ENCODE results near the gene MYMX.

MYMX gene

DNA sequence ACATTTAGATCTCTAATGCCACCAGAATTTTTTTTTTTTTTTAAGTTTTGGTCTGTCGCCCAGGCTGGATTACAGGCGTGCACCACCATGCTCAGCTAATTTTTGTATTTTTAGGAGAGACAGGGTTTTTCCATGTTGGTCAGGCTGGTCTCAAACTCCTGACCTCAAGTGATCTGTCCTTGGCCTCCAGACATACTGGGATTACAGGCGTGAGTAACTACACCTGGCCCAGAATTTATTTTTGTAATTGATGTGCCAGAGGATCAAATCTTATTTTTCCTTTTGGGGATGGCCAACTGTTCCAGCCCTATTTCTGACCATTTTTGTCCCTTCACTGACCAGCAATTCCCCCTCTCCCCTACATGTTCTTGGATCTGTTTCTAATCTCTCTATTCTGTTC is 18.0 kb upstream of the MYMX start:
- Histone ChIP-seq H3K27ac (peak overlapping the region; percentile 51 to 64), H3K4me3 (no peak overlapping the region)
- TF ChIP-seq, protein P1, sequence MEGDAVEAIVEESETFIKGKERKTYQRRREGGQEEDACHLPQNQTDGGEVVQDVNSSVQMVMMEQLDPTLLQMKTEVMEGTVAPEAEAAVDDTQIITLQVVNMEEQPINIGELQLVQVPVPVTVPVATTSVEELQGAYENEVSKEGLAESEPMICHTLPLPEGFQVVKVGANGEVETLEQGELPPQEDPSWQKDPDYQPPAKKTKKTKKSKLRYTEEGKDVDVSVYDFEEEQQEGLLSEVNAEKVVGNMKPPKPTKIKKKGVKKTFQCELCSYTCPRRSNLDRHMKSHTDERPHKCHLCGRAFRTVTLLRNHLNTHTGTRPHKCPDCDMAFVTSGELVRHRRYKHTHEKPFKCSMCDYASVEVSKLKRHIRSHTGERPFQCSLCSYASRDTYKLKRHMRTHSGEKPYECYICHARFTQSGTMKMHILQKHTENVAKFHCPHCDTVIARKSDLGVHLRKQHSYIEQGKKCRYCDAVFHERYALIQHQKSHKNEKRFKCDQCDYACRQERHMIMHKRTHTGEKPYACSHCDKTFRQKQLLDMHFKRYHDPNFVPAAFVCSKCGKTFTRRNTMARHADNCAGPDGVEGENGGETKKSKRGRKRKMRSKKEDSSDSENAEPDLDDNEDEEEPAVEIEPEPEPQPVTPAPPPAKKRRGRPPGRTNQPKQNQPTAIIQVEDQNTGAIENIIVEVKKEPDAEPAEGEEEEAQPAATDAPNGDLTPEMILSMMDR (IDR thresholded peaks at IDR 0.05), result no peak
- no peak for DNase-seq (ENCODE audit: low spot score)

DNA sequence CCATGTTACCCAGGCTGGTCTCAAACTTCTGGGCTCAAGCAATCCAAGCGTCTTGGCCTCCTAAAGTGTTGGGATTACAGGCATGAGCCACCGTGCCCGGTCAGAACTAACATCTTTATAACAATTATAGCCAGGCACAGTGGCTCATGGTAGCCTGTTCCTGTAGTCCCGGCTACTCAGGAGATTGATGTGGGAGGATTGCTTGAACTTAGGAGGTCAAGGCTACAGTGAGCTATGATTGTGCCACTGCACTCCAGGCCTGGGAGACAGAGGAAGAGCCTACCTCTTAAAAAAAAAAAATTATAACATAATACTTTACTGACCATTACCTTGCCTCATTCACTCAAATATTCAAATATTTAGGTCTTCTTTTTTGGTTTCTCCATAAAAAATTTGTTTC is 16.8 kb upstream of the MYMX start:
- DNase-seq (ENCODE audit: low spot score), result no peak
- Histone ChIP-seq H3K4me3 (no peak overlapping the region), H3K27ac (no peak overlapping the region)
- TF ChIP-seq, protein P1 (IDR thresholded peaks at IDR 0.05), result no peak

DNA sequence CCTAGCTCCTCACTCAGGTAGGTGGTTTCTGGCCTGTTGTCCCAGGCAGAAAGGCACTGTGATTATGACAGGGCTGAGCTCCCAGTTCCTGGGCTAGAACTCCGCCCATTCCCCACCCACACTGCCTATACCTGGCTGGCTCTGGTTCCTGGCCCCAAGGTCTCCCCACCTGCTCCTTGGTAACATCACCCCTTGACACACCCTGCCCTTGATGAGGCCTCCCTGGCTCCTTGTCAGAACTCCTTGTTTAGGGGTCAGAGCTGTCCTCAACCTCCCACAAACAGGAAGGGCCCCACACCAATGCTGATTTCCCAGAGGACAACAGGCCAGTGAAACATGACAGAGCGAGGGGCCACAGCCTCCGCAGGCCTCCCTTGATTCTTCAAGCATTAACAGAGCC is 15.5 kb upstream of the MYMX start:
- Histone ChIP-seq H3K4me3 (no peak overlapping the region), H3K27ac (no peak overlapping the region)
- no peak for DNase-seq (ENCODE audit: low spot score)
- TF ChIP-seq, protein P1 (IDR thresholded peaks at IDR 0.05), result no peak

DNA sequence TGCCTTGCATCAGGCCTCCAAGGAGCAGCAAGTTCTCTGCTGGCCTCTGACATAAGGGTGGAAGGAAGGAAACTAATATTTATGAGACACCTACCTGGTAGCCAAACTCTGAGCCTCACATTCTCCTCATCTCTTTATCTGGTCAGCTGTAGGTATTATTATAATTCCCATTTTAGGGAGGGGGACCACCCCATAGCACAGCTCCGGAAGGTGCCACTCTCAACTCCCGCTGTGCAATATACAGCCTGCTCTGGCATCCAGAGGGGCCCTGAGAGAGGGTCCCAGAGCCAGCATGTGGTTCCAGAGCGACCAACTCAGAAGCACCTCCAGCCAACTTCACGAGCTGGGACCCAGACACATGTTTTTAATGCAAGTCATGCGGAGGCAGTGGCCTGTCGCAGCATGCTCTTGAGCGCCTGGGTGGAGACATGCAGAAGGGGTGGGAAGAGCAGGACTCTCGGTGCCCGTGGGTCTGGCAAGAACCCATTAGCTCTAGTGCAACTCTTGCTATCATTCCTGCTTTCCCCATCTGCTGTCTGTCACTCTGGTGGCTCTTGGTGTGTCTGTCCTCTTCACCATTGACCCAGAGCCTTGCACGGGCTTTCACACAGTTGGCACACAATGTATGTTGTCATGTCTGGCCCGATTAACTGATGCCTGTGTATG is 15.0 kb upstream of the MYMX start:
- Histone ChIP-seq H3K27ac (peak overlapping the region in 1 of 2 donors; percentile 13), H3K4me3 (no peak overlapping the region)
- TF ChIP-seq, protein P1 (IDR thresholded peaks at IDR 0.05), result no peak
- DNase-seq (ENCODE audit: low spot score), result no peak

DNA sequence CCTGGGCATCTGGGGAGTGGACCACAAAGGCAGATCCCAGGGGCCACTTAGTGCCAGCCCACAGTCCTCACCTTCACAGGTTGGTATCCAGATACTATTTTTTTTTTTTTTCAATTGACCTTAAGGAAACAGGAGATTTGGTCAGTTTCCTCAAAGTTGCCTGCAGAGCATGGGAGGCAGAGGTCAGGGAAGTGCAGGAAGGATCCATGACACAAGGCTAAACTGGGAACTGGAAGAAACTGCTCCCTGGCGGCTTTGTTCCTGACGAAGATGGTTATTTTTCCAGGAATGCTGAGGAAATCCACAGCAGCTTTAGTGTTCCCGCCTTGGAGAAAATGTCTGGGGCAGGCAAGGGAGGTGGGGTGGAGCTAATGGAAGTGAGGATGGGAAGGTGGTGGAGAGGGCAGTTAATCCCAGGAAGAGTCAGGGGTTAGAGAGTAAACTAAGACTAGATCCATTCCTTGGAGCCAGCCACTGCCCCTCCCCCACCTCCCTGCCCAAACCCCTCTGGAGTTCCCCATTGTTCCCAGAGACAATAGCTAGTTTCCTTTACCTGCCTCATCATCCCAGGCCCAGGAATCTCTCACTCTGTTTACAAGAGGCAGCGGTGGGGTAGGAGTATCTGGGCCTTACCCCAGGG is 14.3 kb upstream of the MYMX start:
- TF ChIP-seq, protein P1 (IDR thresholded peaks at IDR 0.05), result no peak
- peak overlapping the region in 1 of 2 donors; percentile 35 for H3K27ac ChIP-seq
- no peak for DNase-seq (ENCODE audit: low spot score)
- no peak overlapping the region for H3K4me3 ChIP-seq

DNA sequence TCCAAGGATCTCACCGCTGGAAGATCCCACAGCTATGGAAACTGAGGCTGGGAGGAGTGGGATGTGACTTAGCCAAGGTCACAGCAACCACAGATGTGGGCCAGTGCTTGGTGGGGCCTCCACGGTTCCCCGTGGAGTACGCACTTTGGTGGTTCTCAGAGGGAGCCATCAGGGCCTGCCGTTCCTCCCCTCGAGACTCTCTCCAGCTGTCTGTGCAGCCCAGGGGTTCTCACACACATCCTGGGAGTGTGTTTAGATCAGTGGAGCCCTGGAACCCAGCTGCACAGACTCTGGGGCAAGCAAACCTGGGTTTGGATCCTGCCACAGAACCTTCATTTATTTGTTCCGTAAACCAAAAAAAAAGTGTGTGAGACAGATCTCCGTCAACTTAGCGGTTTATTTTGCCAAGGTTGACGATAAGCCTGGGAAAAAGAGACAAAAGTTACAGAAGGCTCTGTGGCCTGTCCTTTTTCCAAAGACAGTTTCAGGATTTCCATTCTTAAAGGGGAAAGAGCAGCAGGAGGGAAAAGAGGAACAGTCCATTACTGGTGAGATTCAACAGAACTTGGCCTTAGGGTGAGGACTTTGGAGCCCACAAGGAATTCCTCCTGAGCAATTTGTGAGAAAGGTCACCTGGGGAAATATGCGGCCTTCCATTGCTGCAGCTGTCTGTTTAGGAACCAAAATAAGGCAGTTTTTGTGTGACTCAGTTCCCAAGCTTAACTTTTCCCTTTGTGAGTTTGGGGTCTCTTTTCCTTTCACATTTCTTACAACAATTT is 13.6 kb upstream of the MYMX start:
- TF ChIP-seq, protein P1 (IDR thresholded peaks at IDR 0.05), result no peak
- no peak overlapping the region for H3K4me3 ChIP-seq
- peak overlapping the region in 1 of 2 donors; percentile 35 for H3K27ac ChIP-seq
- no peak for DNase-seq (ENCODE audit: low spot score)

Data from coronary artery (tissue), 2 donors.